ENCODE data around the gene ARFGAP2.

The ARFGAP2 gene

GRCh38 chr11:47177846-47178245 is 1.2 kb upstream of the ARFGAP2 start:
- H3K9me3 ChIP-seq (ENCODE audit: insufficient read depth, low read length, severe bottlenecking): no peaks in the 10 kb centered on the region
- H2AFZ ChIP-seq (ENCODE audit: low read depth, low read length): peak overlapping the region; percentile 98
- peaks cover 37% of the 10 kb centered on the region for H3K79me2 ChIP-seq (ENCODE audit: insufficient read depth, low read length)
- H3K27ac ChIP-seq (ENCODE audit: low read length): peak overlapping the region; percentile 89
- ATAC-seq (ENCODE audit: insufficient read depth, low read depth): no peak
- H3K4me1 ChIP-seq (ENCODE audit: insufficient read depth, low read length): peaks cover 44% of the 10 kb centered on the region
- no peak for TF ChIP-seq CTCF (IDR thresholded peaks at IDR 0.05; ENCODE audit: borderline replicate concordance, extremely low read depth, low read length, poor library complexity, severe bottlenecking)
- TF ChIP-seq EZH2 (IDR thresholded peaks at IDR 0.05; ENCODE audit: borderline replicate concordance, low read depth, low read length, severe bottlenecking): no peak
- peaks cover 17% of the 10 kb centered on the region for H4K20me1 ChIP-seq (ENCODE audit: insufficient read depth, low read length)
- no peak for DNase-seq
- peaks cover 25% of the 10 kb centered on the region for H3K36me3 ChIP-seq (ENCODE audit: insufficient read depth, low read length)
- H3K4me2 ChIP-seq (ENCODE audit: insufficient read depth, low read length): peak overlapping the region; percentile 88
- peak overlapping the region; percentile 93 for H3K9ac ChIP-seq (ENCODE audit: low read depth, low read length)
- H3K4me3 ChIP-seq (ENCODE audit: low read depth in 1 of 2, low read length in 2 of 2): peak overlapping the region in 1 of 2 experiments; percentile 72; a peak in 2 of 4 replicates
- H3K27me3 ChIP-seq (ENCODE audit: insufficient read depth, low read length, poor library complexity): no peaks in the 10 kb centered on the region

GRCh38 chr11:47177229-47177845 is 658 bp upstream of the ARFGAP2 start:
- TF ChIP-seq EZH2 (IDR thresholded peaks at IDR 0.05; ENCODE audit: borderline replicate concordance, low read depth, low read length, severe bottlenecking) (no peak), CTCF (IDR thresholded peaks at IDR 0.05; ENCODE audit: borderline replicate concordance, extremely low read depth, low read length, poor library complexity, severe bottlenecking) (peak; percentile 73)
- peaks cover 30% of the 10 kb centered on the region for H3K36me3 ChIP-seq (ENCODE audit: insufficient read depth, low read length)
- peaks cover 42% of the 10 kb centered on the region for H3K79me2 ChIP-seq (ENCODE audit: insufficient read depth, low read length)
- DNase-seq (peak; percentile 72), ATAC-seq (ENCODE audit: insufficient read depth, low read depth) (peak; percentile 46)
- H3K9me3 ChIP-seq (ENCODE audit: insufficient read depth, low read length, severe bottlenecking): no peaks in the 10 kb centered on the region
- H2AFZ ChIP-seq (ENCODE audit: low read depth, low read length): peak overlapping the region; percentile 98
- H4K20me1 ChIP-seq (ENCODE audit: insufficient read depth, low read length): peaks cover 22% of the 10 kb centered on the region
- H3K9ac ChIP-seq (ENCODE audit: low read depth, low read length): peak overlapping the region; percentile 93
- peak overlapping the region; percentile 89 for H3K27ac ChIP-seq (ENCODE audit: low read length)
- peak overlapping the region; percentile 88 for H3K4me2 ChIP-seq (ENCODE audit: insufficient read depth, low read length)
- H3K4me3 ChIP-seq (ENCODE audit: low read depth in 1 of 2, low read length in 2 of 2): peak overlapping the region; percentile 61 to 72
- no peaks in the 10 kb centered on the region for H3K27me3 ChIP-seq (ENCODE audit: insufficient read depth, low read length, poor library complexity)
- H3K4me1 ChIP-seq (ENCODE audit: insufficient read depth, low read length): peaks cover 49% of the 10 kb centered on the region

- H3K4me2 ChIP-seq (ENCODE audit: insufficient read depth, low read length): peak overlapping the region; percentile 99
- peaks cover 52% of the 10 kb centered on the region for H3K4me1 ChIP-seq (ENCODE audit: insufficient read depth, low read length)
- TF ChIP-seq CTCF (IDR thresholded peaks at IDR 0.05; ENCODE audit: borderline replicate concordance, extremely low read depth, low read length, poor library complexity, severe bottlenecking) (no peak), EZH2 (IDR thresholded peaks at IDR 0.05; ENCODE audit: borderline replicate concordance, low read depth, low read length, severe bottlenecking) (no peak)
- H3K4me3 ChIP-seq (ENCODE audit: low read depth in 1 of 2, low read length in 2 of 2): peak overlapping the region; percentile 91 to 92
- H3K9me3 ChIP-seq (ENCODE audit: insufficient read depth, low read length, severe bottlenecking): no peaks in the 10 kb centered on the region
- H3K27me3 ChIP-seq (ENCODE audit: insufficient read depth, low read length, poor library complexity): no peaks in the 10 kb centered on the region
- H3K27ac ChIP-seq (ENCODE audit: low read length): peak overlapping the region; percentile 90
- H3K9ac ChIP-seq (ENCODE audit: low read depth, low read length): peak overlapping the region; percentile 93
- DNase-seq (no peak), ATAC-seq (ENCODE audit: insufficient read depth, low read depth) (no peak)
- peaks cover 35% of the 10 kb centered on the region for H4K20me1 ChIP-seq (ENCODE audit: insufficient read depth, low read length)
- H3K79me2 ChIP-seq (ENCODE audit: insufficient read depth, low read length): peaks cover 57% of the 10 kb centered on the region
- peak overlapping the region; percentile 98 for H2AFZ ChIP-seq (ENCODE audit: low read depth, low read length)
- peaks cover 45% of the 10 kb centered on the region for H3K36me3 ChIP-seq (ENCODE audit: insufficient read depth, low read length)
Observed at GRCh38 chr11:47175746-47176327, 842 bp downstream of the ARFGAP2 start.

All from DND-41 (cell line).